Natural killer cell (primary cell): Measurements from ENCODE around the gene UBN1. TPM values are rescaled to one million over a fixed set of nuclear protein-coding genes. Genes with fewer than 3 reads are reported as not detected.

Experiments
- ATAC-seq, 3 donors: fragments of 150-1000 bp in 2 of 3; fragments of 200-7000 bp in 1 of 3; cut with Tn5 transposase; 1 replicate in 1 of 3; 2 replicates in 2 of 3; pipeline ENCODE4 v1.10.0; 2021; ENCODE audit warnings: mild to moderate bottlenecking in 2 of 3, moderate library complexity in 2 of 3
- DNase-seq, 2 donors: peaks; one replicate each; pipeline versions ENCODE4 v3.0.0 to v3.0.0-alpha.2; 2013 to 2021; ENCODE audit warnings: mixed read lengths in 1 of 2
- H3K27ac ChIP-seq: one replicate; pipeline ENCODE4 v1.5.1; 2013; ENCODE audit warnings: mild to moderate bottlenecking, low read length
- H3K27me3 ChIP-seq: one replicate; pipeline ENCODE4 v1.6.1; 2013; ENCODE audit warnings: low read length; ENCODE audit not compliant: control insufficient read depth, insufficient read depth
- H3K36me3 ChIP-seq: one replicate; pipeline ENCODE4 v1.6.1; 2013; ENCODE audit warnings: low read length; ENCODE audit not compliant: control insufficient read depth, insufficient read depth
- H3K4me1 ChIP-seq: one replicate; pipeline ENCODE4 v1.6.1; 2013; ENCODE audit warnings: low read length; ENCODE audit not compliant: control insufficient read depth, insufficient read depth
- H3K4me3 ChIP-seq: one replicate; pipeline ENCODE4 v1.5.1; 2013; ENCODE audit warnings: low read length
- H3K9me3 ChIP-seq: one replicate; pipeline ENCODE4 v1.6.1; 2013; ENCODE audit warnings: low read length; ENCODE audit not compliant: control insufficient read depth, insufficient read depth
- H3K27ac Mint-ChIP-seq, 2 donors: one replicate each; pipeline ENCODE4 v1.8.0; 2022; ENCODE audit warnings: mild to moderate bottlenecking in 2 of 2, mixed read lengths in 2 of 2, moderate library complexity in 1 of 2
- H3K27me3 Mint-ChIP-seq, 2 donors: one replicate each; pipeline ENCODE4 v1.8.0; 2022; ENCODE audit warnings: low read depth in 2 of 2, mixed read lengths in 2 of 2
- H3K36me3 Mint-ChIP-seq: one replicate; pipeline ENCODE4 v1.8.0; 2022; ENCODE audit warnings: mixed read lengths
- H3K4me1 Mint-ChIP-seq, 2 donors: one replicate each; pipeline ENCODE4 v1.8.0; 2022; ENCODE audit warnings: mixed read lengths in 2 of 2
- H3K4me3 Mint-ChIP-seq: one replicate; pipeline ENCODE4 v1.8.0; 2022; ENCODE audit warnings: mild to moderate bottlenecking, moderate library complexity, mixed read lengths
- H3K9me3 Mint-ChIP-seq, 2 donors: one replicate each; pipeline ENCODE4 v1.8.0; 2022; ENCODE audit warnings: mixed read lengths in 2 of 2
- WGBS: methylation state at CpG from one replicate; pipeline ENCODE4 v1.1.7; 2013; ENCODE audit warnings: missing lambda C conversion rate; ENCODE audit not compliant: insufficient coverage; 5-methylcytosine and 5-hydroxymethylcytosine counted together
- intact Hi-C: fragments of 100-400 bp; cut with micrococcal nuclease; formaldehyde crosslinking; loops from one replicate; pipeline ENCODE4 v1.14.2; 2022
- total RNA-seq, 4 donors: library from RNA; stranded (reverse); fragments of 120-200 nt in 1 of 4; gene quantifications; one replicate each; pipeline versions ENCODE4 v1.2.3 to v1.2.4, GENCODE V29; 2013 to 2022
- TF ChIP-seq, protein P1 (sequence below): fragments of 200-600 bp; IDR thresholded peaks from one replicate; pipeline ENCODE4 v1.8.0; 2022; ENCODE audit warnings: antibody characterized with exemption

The UBN1 gene
- total RNA-seq, 3 donors from 2014 or later (not counting 1 experiment from before 2014, with no cell fraction given), result 70.5 to 81.6 (median 79.9) TPM

- no peak overlapping the region for H3K4me3 ChIP-seq
- H3K27ac ChIP-seq, result no peak overlapping the region
- H3K9me3 ChIP-seq, result no peaks in the 10 kb centered on the region
- H3K4me1 ChIP-seq, result no peaks in the 10 kb centered on the region
- Mint-ChIP-seq H3K9me3 (no peaks in the 10 kb centered on the region), H3K4me3 (no peak overlapping the region), H3K4me1 (peaks cover 10 to 12% of the 10 kb centered on the region in 2 donors), H3K27me3 (no peaks in the 10 kb centered on the region), H3K36me3 (peaks cover 30% of the 10 kb centered on the region), H3K27ac (no peak overlapping the region)
- peaks cover 64% of the 10 kb centered on the region for H3K36me3 ChIP-seq
- no peaks in the 10 kb centered on the region for H3K27me3 ChIP-seq
- TF ChIP-seq, protein P1, sequence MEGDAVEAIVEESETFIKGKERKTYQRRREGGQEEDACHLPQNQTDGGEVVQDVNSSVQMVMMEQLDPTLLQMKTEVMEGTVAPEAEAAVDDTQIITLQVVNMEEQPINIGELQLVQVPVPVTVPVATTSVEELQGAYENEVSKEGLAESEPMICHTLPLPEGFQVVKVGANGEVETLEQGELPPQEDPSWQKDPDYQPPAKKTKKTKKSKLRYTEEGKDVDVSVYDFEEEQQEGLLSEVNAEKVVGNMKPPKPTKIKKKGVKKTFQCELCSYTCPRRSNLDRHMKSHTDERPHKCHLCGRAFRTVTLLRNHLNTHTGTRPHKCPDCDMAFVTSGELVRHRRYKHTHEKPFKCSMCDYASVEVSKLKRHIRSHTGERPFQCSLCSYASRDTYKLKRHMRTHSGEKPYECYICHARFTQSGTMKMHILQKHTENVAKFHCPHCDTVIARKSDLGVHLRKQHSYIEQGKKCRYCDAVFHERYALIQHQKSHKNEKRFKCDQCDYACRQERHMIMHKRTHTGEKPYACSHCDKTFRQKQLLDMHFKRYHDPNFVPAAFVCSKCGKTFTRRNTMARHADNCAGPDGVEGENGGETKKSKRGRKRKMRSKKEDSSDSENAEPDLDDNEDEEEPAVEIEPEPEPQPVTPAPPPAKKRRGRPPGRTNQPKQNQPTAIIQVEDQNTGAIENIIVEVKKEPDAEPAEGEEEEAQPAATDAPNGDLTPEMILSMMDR, result no peak
- intact Hi-C loops, result no loop called here
- WGBS, result 98% methylated on average over 25 of the region's 25 CpGs
- ATAC-seq (no peak), DNase-seq (no peak)
These were observed 36.2 kb downstream of the UBN1 start for GRCh38 chr16:4883501-4883900.

- Histone ChIP-seq H3K4me3 (no peak overlapping the region), H3K9me3 (no peaks in the 10 kb centered on the region), H3K27me3 (no peaks in the 10 kb centered on the region), H3K36me3 (peaks cover 59% of the 10 kb centered on the region), H3K4me1 (no peaks in the 10 kb centered on the region), H3K27ac (no peak overlapping the region)
- Mint-ChIP-seq H3K27me3 (no peaks in the 10 kb centered on the region), H3K27ac (peak overlapping the region in 1 of 2 donors; percentile 51), H3K4me1 (peaks cover 10 to 12% of the 10 kb centered on the region in 2 donors), H3K9me3 (no peaks in the 10 kb centered on the region), H3K4me3 (no peak overlapping the region), H3K36me3 (peaks cover 24% of the 10 kb centered on the region)
- intact Hi-C loops, result no loop called here
- DNase-seq (no peak), ATAC-seq (no peak)
- TF ChIP-seq, protein P1, result no peak
- WGBS, result 96% methylated on average over 34 of the region's 34 CpGs
These were observed 36.9 kb downstream of the UBN1 start for GRCh38 chr16:4884209-4884608.

DNA sequence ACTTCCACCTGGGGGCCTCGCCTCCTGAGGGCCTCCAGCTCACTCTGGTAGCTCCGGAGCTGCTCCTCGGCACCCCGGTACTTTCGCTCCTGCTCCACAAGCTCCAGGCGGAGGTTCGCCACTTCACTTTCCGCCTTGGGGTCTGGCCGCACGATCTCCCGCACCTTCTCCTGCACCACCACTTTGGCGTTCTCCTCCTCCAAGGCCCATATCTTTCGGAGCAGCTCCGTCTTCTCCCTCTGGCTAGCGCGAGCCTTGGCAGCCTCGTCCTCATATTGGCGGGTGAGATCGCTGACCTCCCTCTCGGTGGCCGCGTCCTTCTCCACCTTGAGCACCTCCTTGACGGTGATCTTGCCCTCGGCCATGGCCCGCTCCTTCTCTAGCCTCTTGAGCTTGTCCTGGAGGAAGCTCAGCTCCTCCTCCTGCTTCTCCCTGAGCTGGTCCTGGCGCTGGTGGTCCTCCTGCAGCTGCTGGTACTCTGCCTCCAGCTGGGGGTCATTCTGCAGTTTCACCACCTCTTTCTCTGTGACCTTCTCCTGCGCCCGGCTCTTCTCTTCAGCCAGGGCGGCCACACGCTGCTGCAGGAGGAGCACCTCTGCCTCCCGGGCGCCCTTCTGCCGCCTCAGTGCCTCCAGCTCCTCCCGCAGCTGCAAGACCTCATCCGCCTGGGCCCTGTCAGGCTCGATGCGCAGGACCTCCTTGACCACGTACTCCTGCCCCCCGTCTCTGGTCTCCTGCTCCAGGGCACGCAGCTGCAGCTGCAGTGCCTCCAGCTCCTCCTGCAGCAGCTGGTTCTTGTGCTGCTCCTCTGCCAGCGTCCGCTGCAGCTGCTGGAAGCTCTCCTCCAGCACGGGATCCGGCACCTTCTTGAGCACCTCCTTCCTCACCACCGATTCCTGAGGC lies 37.9 kb downstream of the UBN1 start:
- H3K36me3 Mint-ChIP-seq, result peaks cover 23% of the 10 kb centered on the region

More for the DNA sequence above, 37.9 kb downstream of the UBN1 start:
- no peak overlapping the region for H3K4me3 ChIP-seq
- intact Hi-C loops, result no loop called here
- 97% methylated on average over 45 of the region's 45 CpGs for WGBS
- H3K4me1 ChIP-seq, result no peaks in the 10 kb centered on the region
- TF ChIP-seq, protein P1, result no peak
- H3K36me3 ChIP-seq, result peaks cover 50% of the 10 kb centered on the region
- ATAC-seq (no peak), DNase-seq (no peak)
- no peaks in the 10 kb centered on the region for H3K9me3 ChIP-seq
- Mint-ChIP-seq H3K27me3 (no peaks in the 10 kb centered on the region), H3K27ac (peak overlapping the region; percentile 57 to 76), H3K4me3 (no peak overlapping the region), H3K4me1 (peaks cover 10 to 12% of the 10 kb centered on the region in 2 donors), H3K9me3 (no peaks in the 10 kb centered on the region)
- no peaks in the 10 kb centered on the region for H3K27me3 ChIP-seq
- no peak overlapping the region for H3K27ac ChIP-seq
